Activated T-helper 2 cell treated with anti-CD3 and anti-CD28 coated beads, Interferon-gamma antibody, Interleukin-2, Interleukin-4, amounts not matched to agents 10 μg/mL and 5 μg/mL and 100 μg/mL, durations not matched to agents 14 hours and 24 hours and 36 hours (primary cell): ENCODE measurements around the gene TRABD2B. TPM values are rescaled to one million over a fixed set of nuclear protein-coding genes. Genes with fewer than 3 reads are reported as not detected.

Source experiments
- DNase-seq: peaks from one replicate; pipeline ENCODE4 v3.0.0; 2021; ENCODE audit warnings: low spot score
- H3K27ac Mint-ChIP-seq: one replicate; pipeline ENCODE4 v1.8.0; 2021; ENCODE audit warnings: mixed read lengths
- H3K27me3 Mint-ChIP-seq: one replicate; pipeline ENCODE4 v1.8.0; 2021; ENCODE audit warnings: low read depth, mixed read lengths
- H3K36me3 Mint-ChIP-seq: one replicate; pipeline ENCODE4 v1.8.0; 2021; ENCODE audit warnings: low read depth, mixed read lengths
- H3K4me1 Mint-ChIP-seq: one replicate; pipeline ENCODE4 v1.8.0; 2021; ENCODE audit warnings: low read depth, mixed read lengths
- H3K4me3 Mint-ChIP-seq: one replicate; pipeline ENCODE4 v1.8.0; 2021; ENCODE audit warnings: low read depth, mild to moderate bottlenecking, moderate library complexity, mixed read lengths
- H3K9me3 Mint-ChIP-seq: one replicate; pipeline ENCODE4 v1.8.0; 2021; ENCODE audit warnings: mixed read lengths
- intact Hi-C: fragments of 100-400 bp; cut with micrococcal nuclease; formaldehyde crosslinking; loops from one replicate; pipeline ENCODE4 v1.15.1; 2023
- total RNA-seq: library from RNA; stranded (reverse); gene quantifications from 2 replicates; pipeline ENCODE4 v1.2.3, GENCODE V29; 2022

Gene TRABD2B
- total RNA-seq, 1 donor from 2014 or later = not detected

DNA sequence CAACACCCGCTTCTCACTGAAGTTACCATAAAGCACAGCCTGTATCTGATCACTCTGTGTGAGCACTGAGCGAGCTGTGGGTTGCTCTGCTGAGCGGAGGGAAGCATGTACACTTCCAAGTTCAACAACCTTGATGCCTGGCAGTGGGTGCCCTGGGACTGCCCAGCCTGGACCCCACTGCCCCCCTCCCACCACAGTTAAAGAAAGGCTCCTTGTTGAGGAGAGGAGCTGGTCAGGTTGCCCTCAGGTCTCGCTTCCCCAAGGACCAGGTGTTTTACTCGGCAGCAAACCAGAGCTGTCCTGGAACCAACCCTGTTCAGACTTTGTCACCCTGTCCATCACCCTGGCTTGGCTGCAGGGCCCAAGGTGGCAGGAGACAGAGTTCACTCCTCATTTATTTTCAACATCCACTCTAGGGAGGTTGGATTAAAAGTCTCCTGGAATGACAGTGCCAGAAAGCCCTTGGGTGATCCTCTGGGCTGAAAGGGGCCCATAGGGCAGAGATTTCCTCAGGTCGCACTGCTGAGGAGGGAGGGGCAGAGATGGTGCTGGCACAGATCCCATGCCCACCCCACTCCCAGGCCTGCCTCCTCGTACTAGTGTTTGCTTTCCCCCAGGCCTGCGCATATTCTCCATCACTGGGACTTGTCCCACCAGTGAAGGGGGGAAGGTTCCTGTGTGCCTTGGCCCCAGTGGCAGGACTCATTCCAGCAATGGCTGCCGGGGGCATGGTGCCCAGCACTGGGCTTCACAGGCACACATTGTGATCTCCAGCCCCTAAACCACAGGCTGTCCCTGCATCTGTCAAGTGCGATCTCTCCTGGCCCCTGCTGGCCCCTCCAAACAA is 101.7 kb downstream of the TRABD2B start:
- no peak for DNase-seq
- intact Hi-C loops = no loop called here
- no peak overlapping the region for H3K4me3 Mint-ChIP-seq
- no peaks in the 10 kb centered on the region for H3K27me3 Mint-ChIP-seq
- no peaks in the 10 kb centered on the region for H3K9me3 Mint-ChIP-seq
- H3K4me1 Mint-ChIP-seq = no peaks in the 10 kb centered on the region
- no peak overlapping the region for H3K27ac Mint-ChIP-seq
- no peaks in the 10 kb centered on the region for H3K36me3 Mint-ChIP-seq

DNA sequence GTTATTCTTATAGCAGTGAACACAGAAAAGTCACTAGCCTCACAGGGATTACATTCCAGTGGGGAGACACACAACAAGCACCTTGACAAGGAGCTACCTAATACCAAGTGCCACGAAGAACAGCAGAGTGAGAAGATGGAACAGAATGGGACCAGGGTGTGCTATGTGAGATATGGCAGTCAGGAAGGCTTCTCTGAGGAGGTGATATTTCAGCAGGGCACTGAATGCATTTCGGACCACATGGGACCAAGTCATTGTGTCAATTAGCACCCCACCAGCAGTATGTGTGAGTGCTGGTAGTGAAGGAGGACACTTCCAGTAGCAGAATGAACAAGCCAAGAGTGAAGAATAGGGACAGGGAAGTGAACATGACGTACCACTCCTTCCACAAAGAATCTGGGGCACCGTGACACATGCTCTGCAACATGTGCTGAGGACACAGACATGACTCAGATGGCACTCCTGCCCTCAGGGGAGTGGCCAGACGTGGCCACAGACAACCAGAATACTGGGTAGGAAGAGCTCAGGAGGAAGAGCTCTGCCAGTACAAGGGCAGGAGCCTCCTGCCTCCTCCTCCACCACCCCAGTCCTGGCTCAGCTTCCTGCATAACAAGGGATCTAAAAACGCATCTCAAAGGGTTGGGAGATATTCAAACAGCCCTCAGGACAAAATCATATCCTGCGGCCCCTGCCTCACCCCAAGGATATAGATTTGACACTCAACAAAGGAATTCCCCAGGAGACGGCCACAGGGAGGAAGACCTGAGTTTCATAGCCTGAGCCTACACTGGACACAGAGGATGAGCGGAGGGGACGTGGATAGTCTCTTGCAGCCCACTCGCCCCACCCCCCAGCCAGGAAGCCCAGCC is 102.5 kb downstream of the TRABD2B start:
- H3K36me3 Mint-ChIP-seq = no peaks in the 10 kb centered on the region
- H3K4me3 Mint-ChIP-seq = no peak overlapping the region
- H3K9me3 Mint-ChIP-seq = no peaks in the 10 kb centered on the region
- DNase-seq = no peak
- no peaks in the 10 kb centered on the region for H3K4me1 Mint-ChIP-seq
- no peak overlapping the region for H3K27ac Mint-ChIP-seq
- H3K27me3 Mint-ChIP-seq = no peaks in the 10 kb centered on the region
- intact Hi-C loops = no loop called here

- Mint-ChIP-seq H3K27me3 (peaks cover 2% of the 10 kb centered on the region), H3K9me3 (no peaks in the 10 kb centered on the region), H3K27ac (no peak overlapping the region), H3K36me3 (no peaks in the 10 kb centered on the region), H3K4me1 (no peaks in the 10 kb centered on the region), H3K4me3 (no peak overlapping the region)
- intact Hi-C loops = no loop called here
- DNase-seq = no peak
These were observed 103.8 kb downstream of the TRABD2B start for GRCh38 chr1:47893412-47893811.

DNA sequence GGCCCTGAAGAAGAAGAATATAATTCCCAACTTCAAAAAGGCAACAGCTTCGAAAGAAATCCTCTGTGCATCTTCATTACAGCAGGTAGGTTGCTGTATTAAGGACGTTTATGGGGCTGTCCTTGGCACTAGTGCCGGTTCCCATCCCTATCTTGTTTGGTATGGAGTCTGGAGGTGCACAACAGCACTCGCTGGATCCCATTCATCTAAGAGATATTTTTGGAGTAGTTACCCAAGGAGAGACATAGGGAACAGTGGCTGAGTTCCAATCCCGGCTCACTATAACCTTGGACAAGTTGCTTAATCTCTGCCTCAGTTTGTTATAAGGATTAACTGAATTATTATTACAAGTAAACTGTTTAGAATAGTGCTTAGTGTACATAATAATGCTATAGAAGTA is 106.4 kb downstream of the TRABD2B start:
- no peaks in the 10 kb centered on the region for H3K9me3 Mint-ChIP-seq
- no peak overlapping the region for H3K4me3 Mint-ChIP-seq
- intact Hi-C loops = no loop called here
- H3K36me3 Mint-ChIP-seq = no peaks in the 10 kb centered on the region
- no peak for DNase-seq
- peaks cover 3% of the 10 kb centered on the region for H3K27me3 Mint-ChIP-seq
- H3K27ac Mint-ChIP-seq = no peak overlapping the region
- H3K4me1 Mint-ChIP-seq = no peaks in the 10 kb centered on the region

GRCh38 chr1:47888294-47888629 is 108.9 kb downstream of the TRABD2B start:
- Mint-ChIP-seq H3K4me1 (no peaks in the 10 kb centered on the region), H3K27ac (no peak overlapping the region), H3K27me3 (peaks cover 3% of the 10 kb centered on the region), H3K4me3 (no peak overlapping the region), H3K36me3 (no peaks in the 10 kb centered on the region), H3K9me3 (no peaks in the 10 kb centered on the region)
- intact Hi-C loops = no loop called here
- DNase-seq = no peak

DNA sequence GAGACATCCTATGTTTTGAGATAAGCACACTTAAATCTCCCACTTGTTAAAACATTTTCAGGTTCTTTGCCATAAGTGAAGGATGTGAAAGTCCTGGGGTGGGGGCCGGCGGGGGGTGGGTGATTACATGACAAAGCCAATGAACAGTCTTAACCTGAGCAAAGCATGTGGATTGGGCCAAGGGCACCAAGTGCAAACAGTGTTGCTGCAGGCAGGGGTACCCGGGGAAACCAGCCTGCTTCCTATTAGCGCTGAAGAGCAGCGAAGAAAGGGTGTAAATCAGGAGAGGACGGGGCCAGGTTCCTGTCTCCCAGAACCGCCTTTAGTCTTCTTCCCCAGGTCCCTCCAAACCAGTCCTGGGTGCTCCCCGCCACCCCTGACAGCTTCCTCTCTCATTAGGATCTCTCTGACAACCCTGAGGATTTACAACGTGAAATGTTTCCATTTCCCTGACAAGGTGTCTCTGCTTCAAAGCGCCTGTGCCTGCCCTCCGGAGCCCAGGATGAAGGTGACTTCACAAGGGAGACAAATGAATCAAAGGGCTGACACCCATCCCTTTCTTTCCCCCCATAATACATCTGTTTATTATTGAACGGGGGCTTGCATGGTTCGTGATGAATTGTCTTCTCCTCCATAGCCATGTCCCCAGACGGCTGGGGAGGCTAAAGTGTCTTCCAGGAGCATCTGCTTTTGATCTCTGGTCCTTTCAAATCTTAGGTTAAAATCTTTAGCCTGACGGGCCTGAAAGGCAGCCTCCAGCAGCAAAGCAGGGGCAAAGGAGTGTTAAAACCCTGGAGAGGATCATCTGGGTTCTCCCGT is 109.5 kb downstream of the TRABD2B start:
- Mint-ChIP-seq H3K36me3 (no peaks in the 10 kb centered on the region), H3K9me3 (no peaks in the 10 kb centered on the region), H3K4me1 (no peaks in the 10 kb centered on the region), H3K27ac (no peak overlapping the region), H3K27me3 (peaks cover 3% of the 10 kb centered on the region), H3K4me3 (no peak overlapping the region)
- no peak for DNase-seq
- intact Hi-C loops = no loop called here

DNA sequence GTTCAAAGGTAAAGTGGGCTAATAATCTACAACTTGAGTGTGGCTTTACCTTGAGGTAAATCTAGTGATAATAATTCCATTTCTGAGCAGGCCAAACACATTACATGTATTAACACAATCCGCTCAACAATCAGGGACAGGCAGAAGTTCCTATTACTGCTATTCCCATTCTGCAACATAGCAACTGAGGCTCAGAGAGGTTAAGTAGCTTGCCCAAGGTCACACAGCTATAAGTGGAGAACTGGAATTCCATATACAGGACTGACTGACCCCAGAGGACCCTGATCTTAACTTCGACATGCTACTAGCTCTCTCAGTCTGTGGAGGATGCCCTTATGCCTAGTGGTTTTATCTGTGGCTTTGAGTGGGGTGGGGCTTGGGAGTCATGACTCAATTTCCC is 110.1 kb downstream of the TRABD2B start:
- no peak overlapping the region for H3K4me3 Mint-ChIP-seq
- H3K9me3 Mint-ChIP-seq = no peaks in the 10 kb centered on the region
- intact Hi-C loops = no loop called here
- no peak overlapping the region for H3K27ac Mint-ChIP-seq
- H3K4me1 Mint-ChIP-seq = no peaks in the 10 kb centered on the region
- peaks cover 3% of the 10 kb centered on the region for H3K27me3 Mint-ChIP-seq
- H3K36me3 Mint-ChIP-seq = no peaks in the 10 kb centered on the region
- no peak for DNase-seq

- intact Hi-C loops = no loop called here
- Mint-ChIP-seq H3K9me3 (no peaks in the 10 kb centered on the region), H3K27me3 (peaks cover 3% of the 10 kb centered on the region), H3K4me1 (no peaks in the 10 kb centered on the region), H3K27ac (no peak overlapping the region), H3K36me3 (no peaks in the 10 kb centered on the region), H3K4me3 (no peak overlapping the region)
- no peak for DNase-seq
These were observed 111.0 kb downstream of the TRABD2B start for GRCh38 chr1:47886141-47886540.

DNA sequence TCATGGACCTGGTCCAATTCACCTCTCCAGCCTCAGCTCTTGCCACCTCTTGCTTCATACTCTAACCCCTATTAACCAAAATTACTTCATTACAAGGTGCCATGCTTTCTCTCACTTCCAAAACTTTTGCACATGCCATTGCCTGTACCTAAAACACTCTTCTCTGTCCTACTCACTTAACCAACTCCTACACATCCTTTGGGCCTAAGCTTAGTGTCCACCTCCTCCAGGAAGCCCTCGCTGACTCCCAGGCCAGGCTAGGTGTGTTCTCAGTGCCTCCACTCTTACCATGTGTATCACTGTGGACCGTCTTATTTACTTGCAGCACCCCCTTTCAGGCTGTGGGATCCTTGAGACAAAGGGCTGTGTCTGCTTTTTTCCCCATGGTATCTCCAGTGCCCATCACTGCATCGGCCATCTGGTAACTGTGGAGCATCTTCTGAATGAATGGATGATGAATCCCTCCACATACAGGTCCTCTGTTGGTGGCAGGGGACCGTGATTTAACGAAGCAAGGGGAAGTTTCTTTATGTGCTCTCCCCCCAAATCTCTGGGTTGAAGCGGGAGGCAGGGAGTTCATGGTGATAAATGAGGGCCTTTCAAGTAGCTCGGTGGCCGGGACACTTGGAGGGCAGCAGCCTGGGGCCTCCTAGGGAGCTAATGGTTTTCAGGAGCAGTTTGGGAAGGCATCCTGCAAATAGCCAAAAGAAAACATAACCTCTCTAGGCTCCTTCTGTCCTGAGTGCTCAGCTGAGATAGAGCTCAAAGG is 111.9 kb downstream of the TRABD2B start:
- Mint-ChIP-seq H3K27me3 (peaks cover 3% of the 10 kb centered on the region), H3K9me3 (no peaks in the 10 kb centered on the region), H3K4me3 (no peak overlapping the region), H3K36me3 (no peaks in the 10 kb centered on the region), H3K27ac (no peak overlapping the region), H3K4me1 (no peaks in the 10 kb centered on the region)
- DNase-seq = no peak
- intact Hi-C loops = no loop called here

DNA sequence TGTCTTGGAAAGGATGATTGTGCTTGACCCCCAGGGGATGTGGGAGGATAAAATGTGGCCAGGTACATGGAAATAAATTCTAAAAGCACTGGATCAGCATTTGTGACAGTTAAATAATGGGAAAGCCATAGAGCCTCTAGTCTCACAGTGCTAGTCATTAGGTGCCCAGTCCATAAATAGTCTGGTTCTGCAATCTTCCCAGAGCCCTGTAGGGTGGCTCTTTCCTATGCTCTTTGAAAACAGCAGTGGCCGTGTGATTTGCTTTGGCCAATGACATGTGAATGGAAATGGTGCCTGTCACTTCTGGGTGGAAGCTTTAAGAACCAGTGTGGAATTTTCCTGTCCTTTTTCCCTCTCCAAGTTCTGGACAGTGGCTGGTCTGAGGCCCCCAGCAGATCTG is 113.2 kb downstream of the TRABD2B start:
- DNase-seq = no peak
- H3K27me3 Mint-ChIP-seq = peaks cover 3% of the 10 kb centered on the region
- no peaks in the 10 kb centered on the region for H3K4me1 Mint-ChIP-seq
- H3K4me3 Mint-ChIP-seq = no peak overlapping the region
- no peak overlapping the region for H3K27ac Mint-ChIP-seq
- intact Hi-C loops = no loop called here
- no peaks in the 10 kb centered on the region for H3K36me3 Mint-ChIP-seq
- no peaks in the 10 kb centered on the region for H3K9me3 Mint-ChIP-seq

DNA sequence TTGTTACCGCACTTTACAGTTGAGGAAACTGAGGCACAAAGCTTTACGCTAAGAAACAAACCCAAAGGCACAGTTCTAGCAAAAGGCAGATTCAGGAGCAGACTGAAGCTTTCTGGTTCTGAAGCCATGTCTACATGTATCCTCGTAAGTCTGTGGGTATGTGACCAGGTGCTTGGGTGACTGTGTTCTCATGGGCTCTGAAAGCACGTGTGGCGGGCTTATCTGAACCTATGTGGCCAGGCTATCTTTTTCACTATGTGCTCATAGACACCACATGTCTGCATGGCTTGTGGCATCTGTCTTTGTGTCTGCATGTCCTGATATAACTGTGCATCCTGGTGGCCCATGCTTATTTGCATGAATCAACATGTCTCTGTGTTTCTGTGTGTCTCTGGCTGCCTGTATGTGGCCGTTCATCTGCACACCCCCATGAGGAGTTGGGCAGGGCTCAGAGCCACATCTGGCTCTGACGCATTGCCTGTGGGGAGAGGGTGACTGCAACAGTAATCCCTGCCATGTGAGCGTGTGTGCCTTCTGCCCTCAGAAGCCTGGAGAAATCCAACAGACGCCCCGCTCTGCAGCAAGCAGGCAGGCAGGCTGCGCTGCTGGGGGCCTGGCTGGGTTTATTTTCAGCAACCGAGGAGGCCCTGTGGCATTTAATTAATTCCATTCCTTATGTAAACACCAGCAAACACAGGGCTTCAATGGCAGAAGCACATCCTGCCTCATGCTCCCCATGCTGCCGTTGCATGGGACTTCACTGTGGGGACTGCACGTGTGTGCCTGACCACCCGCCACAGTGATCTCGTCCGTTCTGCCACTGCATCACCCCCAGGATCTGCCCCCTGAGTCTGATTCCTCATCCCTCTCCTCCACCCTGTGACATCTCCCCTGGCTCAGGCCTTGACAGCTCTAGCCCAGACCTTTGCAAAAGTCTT is 115.4 kb downstream of the TRABD2B start:
- no peaks in the 10 kb centered on the region for H3K27me3 Mint-ChIP-seq
- no peaks in the 10 kb centered on the region for H3K4me1 Mint-ChIP-seq
- intact Hi-C loops = no loop called here
- no peaks in the 10 kb centered on the region for H3K9me3 Mint-ChIP-seq
- no peak overlapping the region for H3K4me3 Mint-ChIP-seq
- no peak overlapping the region for H3K27ac Mint-ChIP-seq
- no peaks in the 10 kb centered on the region for H3K36me3 Mint-ChIP-seq
- DNase-seq = no peak
